HCT116 (cell line): Measurements from ENCODE around the gene CCL11. TPM values are rescaled to one million over a fixed set of nuclear protein-coding genes. Genes with fewer than 3 reads are reported as not detected.

Experiments
- ATAC-seq: fragments of 200-7000 bp; cut with Tn5 transposase; 2 replicates; pipeline ENCODE4 v1.9.1; 2020; ENCODE audit warnings: mild to moderate bottlenecking, moderate library complexity
- BruUV-seq: library from RNA; stranded (reverse); fragments of 400-500 nt; replicated peaks from 2 replicates; lab custom pipeline; 2021; lab: Mats Ljungman, UMichigan
- CTCF ChIA-PET: fragments of 300-600 bp; sonication (Branson Sonifier 250); formaldehyde crosslinking; loops from one replicate; lab custom pipeline; 2021; ENCODE audit warnings: antibody characterized with exemption; lab: Charles Lee
- POLR2A ChIA-PET: fragments of 300-600, 350-600 bp; sonication (Branson Sonifier 250); formaldehyde crosslinking; loops from one replicate; lab custom pipeline; 2021; ENCODE audit warnings: antibody characterized with exemption; lab: Charles Lee
- RAD21 ChIA-PET, 2 experiments: fragments of 300-600 bp; sonication (Branson Sonifier 250); formaldehyde crosslinking; loops; one replicate each; lab custom pipeline; 2023; ENCODE audit warnings: low total read pairs in 2 of 2; ENCODE audit not compliant: uncharacterized antibody in 2 of 2, unreplicated experiment in 2 of 2, low non-redundant PET in 1 of 2; lab: Charles Lee
- DNase-seq: peaks from one replicate; pipeline ENCODE4 v3.0.0-alpha.2; 2010; ENCODE audit warnings: low read depth, low spot score
- H2AFZ ChIP-seq: fragments of 200-600 bp; shearing (Covaris generic), sonication (generic); 2 replicates; pipeline ENCODE4 v1.6.1; 2017; ENCODE audit warnings: low read depth, mixed run types, mixed read lengths, antibody characterized with exemption, low read length; ENCODE audit not compliant: poor library complexity, severe bottlenecking
- H3K27ac ChIP-seq: 2 replicates; pipeline ENCODE4 v1.5.1; 2012; ENCODE audit warnings: low read depth, low read length
- H3K27me3 ChIP-seq: fragments of 200-600 bp; sonication (generic); 2 replicates; pipeline ENCODE4 v1.6.1; 2016; ENCODE audit warnings: mixed run types, low read length, mixed read lengths; ENCODE audit not compliant: insufficient read depth
- H3K36me3 ChIP-seq, 2 experiments: fragments of 200-500 bp in 1 of 2; fragments of 200-600 bp in 1 of 2; sonication (Bioruptor generic) in 1 of 2; sonication (generic) in 1 of 2; 2 replicates each; pipeline versions ENCODE4 v1.5.1 to v1.6.1; 2014 to 2016; ENCODE audit warnings: low read length in 2 of 2, inconsistent platforms in 1 of 2, mixed read lengths in 1 of 2, mixed run types in 1 of 2; ENCODE audit not compliant: insufficient read depth in 2 of 2, control insufficient read depth in 1 of 2
- H3K4me1 ChIP-seq, 2 experiments: fragments of 200-600 bp in 1 of 2; sonication (generic) in 1 of 2; 2 replicates each; pipeline versions ENCODE4 v1.5.1 to v1.6.1; 2012 to 2017; ENCODE audit warnings: low read length in 2 of 2, inconsistent platforms in 1 of 2, mild to moderate bottlenecking in 1 of 2, mixed read lengths in 1 of 2, mixed run types in 1 of 2, moderate library complexity in 1 of 2; ENCODE audit not compliant: insufficient read depth in 2 of 2, control insufficient read depth in 1 of 2
- H3K4me2 ChIP-seq: fragments of 200-600 bp; sonication (generic); 2 replicates; pipeline ENCODE4 v1.6.1; 2017; ENCODE audit warnings: mixed run types, low read length, mixed read lengths
- H3K4me3 ChIP-seq, 2 experiments: fragments of 200-600 bp in 1 of 2; sonication (generic) in 1 of 2; replicated peaks in 1 of 2; 2 replicates each; pipeline ENCODE4 v1.5.1; 2011 to 2016; ENCODE audit warnings: low read length in 2 of 2, control low read depth in 1 of 2, low read depth in 1 of 2, mild to moderate bottlenecking in 1 of 2, mixed read lengths in 1 of 2, mixed run types in 1 of 2
- H3K79me2 ChIP-seq: fragments of 200-600 bp; sonication (generic); 2 replicates; pipeline ENCODE4 v1.6.1; 2017; ENCODE audit warnings: mild to moderate bottlenecking, mixed run types, low read length, moderate library complexity, mixed read lengths; ENCODE audit not compliant: insufficient read depth
- H3K9ac ChIP-seq: fragments of 200-600 bp; sonication (generic); 2 replicates; pipeline ENCODE4 v1.6.1; 2016; ENCODE audit warnings: low read length, mixed read lengths
- H3K9me2 ChIP-seq: fragments of 200-600 bp; sonication (generic), shearing (Covaris generic); 2 replicates; pipeline ENCODE4 v1.6.1; 2017; ENCODE audit warnings: mixed run types, mild to moderate bottlenecking, moderate library complexity; ENCODE audit not compliant: insufficient read depth
- H3K9me3 ChIP-seq, 2 experiments: fragments of 200-500 bp in 1 of 2; fragments of 200-600 bp in 1 of 2; sonication (Bioruptor generic) in 1 of 2; sonication (generic) in 1 of 2; 2 replicates each; pipeline ENCODE4 v1.6.1; 2014 to 2017; ENCODE audit warnings: low read length in 2 of 2, mixed read lengths in 2 of 2, inconsistent platforms in 1 of 2, low read depth in 1 of 2, mild to moderate bottlenecking in 1 of 2, mixed run types in 1 of 2, moderate library complexity in 1 of 2; ENCODE audit not compliant: control insufficient read depth in 1 of 2, insufficient read depth in 1 of 2
- H4K20me1 ChIP-seq: fragments of 200-600 bp; sonication (generic), shearing (Covaris generic); 2 replicates; pipeline ENCODE4 v1.6.1; 2017; ENCODE audit warnings: mixed run types, mild to moderate bottlenecking, moderate library complexity; ENCODE audit not compliant: insufficient read depth
- CBX3 ChIP-seq: IDR thresholded peaks from 2 replicates; pipeline ENCODE4 v1.6.1; 2012; ENCODE audit warnings: low read depth
- EZH2 ChIP-seq: fragments of 200-600 bp; sonication (generic); IDR thresholded peaks from 2 replicates; pipeline ENCODE4 v1.6.1; 2017; ENCODE audit warnings: antibody characterized with exemption, mixed run types
- FOSL1 ChIP-seq: IDR thresholded peaks from 2 replicates; pipeline ENCODE4 v1.6.1; 2012; ENCODE audit warnings: low read depth
- JUND ChIP-seq: IDR thresholded peaks from 2 replicates; pipeline ENCODE4 v1.6.1; 2012
- RAD21 ChIP-seq: IDR thresholded peaks from 2 replicates; pipeline ENCODE4 v1.6.1; 2012; ENCODE audit warnings: low read depth, mild to moderate bottlenecking
- REST ChIP-seq: IDR thresholded peaks from 2 replicates; pipeline ENCODE4 v1.6.1; 2012; ENCODE audit warnings: low read depth
- SIN3A ChIP-seq: IDR thresholded peaks from 2 replicates; pipeline ENCODE4 v1.6.1; 2012; ENCODE audit warnings: low read depth
- SP1 ChIP-seq: IDR thresholded peaks from 2 replicates; pipeline ENCODE4 v1.6.1; 2012; ENCODE audit warnings: low read depth
- SRF ChIP-seq: IDR thresholded peaks from 2 replicates; pipeline ENCODE4 v1.6.1; 2012; ENCODE audit warnings: low read depth
- YY1 ChIP-seq: IDR thresholded peaks from 2 replicates; pipeline ENCODE4 v1.6.1; 2011; ENCODE audit warnings: low read length, low read depth, moderate library complexity, mild to moderate bottlenecking; ENCODE audit not compliant: insufficient replicate concordance; ENCODE audit errors: extremely low read depth
- intact Hi-C: fragments of 100-400 bp; cut with micrococcal nuclease; formaldehyde crosslinking; loops from 2 replicates; pipeline ENCODE4 v1.10.0; 2022
- total RNA-seq: library from RNA; stranded (reverse); gene quantifications from one replicate; pipeline ENCODE4 v1.2.1, GENCODE V29; 2021; ENCODE audit not compliant: unreplicated experiment
- TF ChIP-seq, protein P1 (sequence below): IDR thresholded peaks from 2 replicates; pipeline ENCODE4 v1.6.1; 2012
- TF ChIP-seq, protein P2 (sequence below): IDR thresholded peaks from 2 replicates; pipeline ENCODE4 v1.6.1; 2011; ENCODE audit warnings: mild to moderate bottlenecking, low read length, moderate library complexity; ENCODE audit not compliant: insufficient replicate concordance; ENCODE audit errors: extremely low read depth

CCL11 gene
- total RNA-seq, 1 experiment from 2014 or later, result not detected

- TF ChIP-seq, protein P1, sequence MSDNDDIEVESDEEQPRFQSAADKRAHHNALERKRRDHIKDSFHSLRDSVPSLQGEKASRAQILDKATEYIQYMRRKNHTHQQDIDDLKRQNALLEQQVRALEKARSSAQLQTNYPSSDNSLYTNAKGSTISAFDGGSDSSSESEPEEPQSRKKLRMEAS, result no peak
- TF ChIP-seq RAD21 (no peak), SRF (no peak)
- TF ChIP-seq, protein P2, sequence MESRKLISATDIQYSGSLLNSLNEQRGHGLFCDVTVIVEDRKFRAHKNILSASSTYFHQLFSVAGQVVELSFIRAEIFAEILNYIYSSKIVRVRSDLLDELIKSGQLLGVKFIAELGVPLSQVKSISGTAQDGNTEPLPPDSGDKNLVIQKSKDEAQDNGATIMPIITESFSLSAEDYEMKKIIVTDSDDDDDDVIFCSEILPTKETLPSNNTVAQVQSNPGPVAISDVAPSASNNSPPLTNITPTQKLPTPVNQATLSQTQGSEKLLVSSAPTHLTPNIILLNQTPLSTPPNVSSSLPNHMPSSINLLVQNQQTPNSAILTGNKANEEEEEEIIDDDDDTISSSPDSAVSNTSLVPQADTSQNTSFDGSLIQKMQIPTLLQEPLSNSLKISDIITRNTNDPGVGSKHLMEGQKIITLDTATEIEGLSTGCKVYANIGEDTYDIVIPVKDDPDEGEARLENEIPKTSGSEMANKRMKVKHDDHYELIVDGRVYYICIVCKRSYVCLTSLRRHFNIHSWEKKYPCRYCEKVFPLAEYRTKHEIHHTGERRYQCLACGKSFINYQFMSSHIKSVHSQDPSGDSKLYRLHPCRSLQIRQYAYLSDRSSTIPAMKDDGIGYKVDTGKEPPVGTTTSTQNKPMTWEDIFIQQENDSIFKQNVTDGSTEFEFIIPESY, result no peak
- TF ChIP-seq, all 23 proteins: peak for 0
Measured at GRCh38 chr17:34255841-34256240, 29.7 kb upstream of the CCL11 start (continued).

DNA sequence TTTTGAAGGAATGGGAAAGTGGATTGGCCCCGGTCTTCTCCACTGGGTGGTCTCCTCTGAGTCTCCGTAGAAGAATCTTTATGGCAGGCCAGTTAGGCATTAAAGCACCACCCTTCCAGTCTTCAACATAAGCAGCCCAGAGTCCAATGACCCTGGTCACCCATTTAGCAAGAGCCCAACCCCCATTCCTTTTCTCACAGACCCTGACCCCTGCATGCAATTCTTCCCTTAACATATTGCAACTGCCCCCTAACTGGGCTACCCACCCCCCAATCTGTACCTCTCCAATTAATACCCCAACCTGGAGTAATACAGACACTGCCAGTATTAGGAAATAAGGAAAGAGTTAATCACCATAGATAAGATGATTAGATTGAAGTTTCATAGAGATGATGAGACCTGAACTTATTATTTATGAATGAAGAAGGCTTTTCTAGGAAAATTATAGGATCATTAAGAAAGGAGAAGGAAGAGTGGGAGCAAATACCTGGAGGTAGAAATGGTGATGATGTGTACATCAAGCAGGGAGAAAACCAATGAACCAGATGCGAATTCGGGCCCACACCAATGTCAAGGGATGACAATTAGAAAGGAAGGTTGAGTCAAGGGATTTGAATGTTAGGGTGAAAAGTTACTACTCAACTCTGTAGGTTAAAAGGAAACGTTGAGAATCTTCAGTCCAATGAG, 28.1 kb upstream of the CCL11 start:
- Histone ChIP-seq H3K4me1 (no peaks in the 10 kb centered on the region), H3K4me2 (no peak overlapping the region), H3K9ac (no peak overlapping the region), H2AFZ (no peak overlapping the region), H3K4me3 (no peak overlapping the region), H3K27ac (no peak overlapping the region), H3K27me3 (no peaks in the 10 kb centered on the region; the same call in 1 of the 2 replicates), H4K20me1 (no peaks in the 10 kb centered on the region), H3K9me2 (no peaks in the 10 kb centered on the region), H3K79me2 (no peaks in the 10 kb centered on the region), H3K36me3 (no peaks in the 10 kb centered on the region), H3K9me3 (no peaks in the 10 kb centered on the region)
- intact Hi-C loops, result no loop called here
- BruUV-seq, result no TSS peak
- no peak for DNase-seq
- ATAC-seq, result no peak
- ChIA-PET POLR2A (no interaction called here), CTCF (no interaction called here), RAD21 (no interaction called here)
- no peak for TF ChIP-seq RAD21
- TF ChIP-seq JUND, result no peak
- no peak for TF ChIP-seq FOSL1
- TF ChIP-seq SRF, result no peak
- TF ChIP-seq, protein P2, result no peak
- TF ChIP-seq CBX3, result no peak
- TF ChIP-seq REST, result no peak
- no peak for TF ChIP-seq SP1
- TF ChIP-seq YY1, result no peak
- TF ChIP-seq EZH2, result no peak
- TF ChIP-seq SIN3A, result no peak
- TF ChIP-seq, protein P1, result no peak
